GM04504 (cell line): ENCODE results near the gene AP5M1.
"Not testable (repeated sequence)": the region's sequence is repeated elsewhere in the genome, so short reads cannot be mapped to it uniquely, and the experiment has no call there.

Experiments used
- DNase-seq: peaks from one replicate; pipeline ENCODE4 v3.0.0-alpha.2; 2012; ENCODE audit warnings: low read depth

The AP5M1 gene

GRCh38 chr14:57291692-57292647, 23.2 kb downstream of the AP5M1 start:
- no peak for DNase-seq

GRCh38 chr14:57293866-57294837, 25.4 kb downstream of the AP5M1 start:
- DNase-seq, result no peak

- no peak for DNase-seq
Measured at GRCh38 chr14:57295239-57295638, 26.5 kb downstream of the AP5M1 start.

- no peak for DNase-seq
Measured at GRCh38 chr14:57297852-57298251, 29.1 kb downstream of the AP5M1 start.

GRCh38 chr14:57299511-57299910, 30.7 kb downstream of the AP5M1 start:
- DNase-seq, result no peak

GRCh38 chr14:57302883-57303282, 34.1 kb downstream of the AP5M1 start:
- DNase-seq, result no peak

GRCh38 chr14:57314396-57315089, 45.8 kb downstream of the AP5M1 start:
- no peak for DNase-seq

GRCh38 chr14:57317248-57317833, 48.6 kb downstream of the AP5M1 start:
- peak; percentile 50 for DNase-seq

- no peak for DNase-seq
Measured at GRCh38 chr14:57319636-57320192, 50.9 kb downstream of the AP5M1 start.

- no peak for DNase-seq
Measured at GRCh38 chr14:57323721-57324120, 55.0 kb downstream of the AP5M1 start.

- DNase-seq, result no peak
Measured at GRCh38 chr14:57326253-57326652, 57.5 kb downstream of the AP5M1 start.

- DNase-seq, result no peak
Measured at GRCh38 chr14:57329833-57330232, 61.1 kb downstream of the AP5M1 start.

- not testable (repeated sequence) for DNase-seq
Measured at GRCh38 chr14:57332475-57332874, 63.7 kb downstream of the AP5M1 start.

- DNase-seq, result not testable (repeated sequence)
Measured at GRCh38 chr14:57333726-57334125, 65.0 kb downstream of the AP5M1 start.

GRCh38 chr14:57343545-57344297, 75.0 kb downstream of the AP5M1 start:
- DNase-seq, result not testable (repeated sequence)

- DNase-seq, result no peak
Measured at GRCh38 chr14:57345106-57345505, 76.3 kb downstream of the AP5M1 start.

GRCh38 chr14:57346741-57347140, 78.0 kb downstream of the AP5M1 start:
- no peak for DNase-seq
